ENCODE data around the gene KLHL12. TPM values are rescaled to one million over a fixed set of nuclear protein-coding genes. Genes with fewer than 3 reads are reported as not detected.
"Not testable (repeated sequence)": the region's sequence is repeated elsewhere in the genome, so short reads cannot be mapped to it uniquely, and the experiment has no call there.

KLHL12 gene
- total RNA-seq, 6 experiments from 2014 or later = 19.8 to 28.6 (median 23.5) TPM

- Mint-ChIP-seq H3K4me3 (no peak overlapping the region), H3K4me1 (ENCODE audit: low read depth) (no peaks in the 10 kb centered on the region), H3K9me3 (no peaks in the 10 kb centered on the region), H3K27ac (no peak overlapping the region), H3K36me3 (ENCODE audit: low read depth) (peaks cover 22% of the 10 kb centered on the region), H3K27me3 (ENCODE audit: insufficient read depth) (peaks cover 1% of the 10 kb centered on the region; the same call in 1 of the 2 replicates)
- DNase-seq = no peak
- TF ChIP-seq CTCF (IDR thresholded peaks at IDR 0.05) = no peak
These were observed 11.4 kb upstream of the KLHL12 start for GRCh38 chr1:202938287-202938925.

GRCh38 chr1:202936409-202936808 lies 9.4 kb upstream of the KLHL12 start:
- H3K9me3 Mint-ChIP-seq; H3K27ac Mint-ChIP-seq; H3K4me1 Mint-ChIP-seq (ENCODE audit: low read depth); DNase-seq; H3K27me3 Mint-ChIP-seq (ENCODE audit: insufficient read depth); H3K4me3 Mint-ChIP-seq: not testable (repeated sequence)
- H3K36me3 Mint-ChIP-seq (ENCODE audit: low read depth) = peaks cover 14% of the 10 kb centered on the region; the same call in 1 of the 2 replicates

GRCh38 chr1:202935844-202936243 lies 8.8 kb upstream of the KLHL12 start:
- Mint-ChIP-seq H3K9me3 (peaks cover 5% of the 10 kb centered on the region), H3K4me3 (no peak overlapping the region), H3K4me1 (ENCODE audit: low read depth) (no peaks in the 10 kb centered on the region), H3K27ac (no peak overlapping the region), H3K36me3 (ENCODE audit: low read depth) (peaks cover 8% of the 10 kb centered on the region; the same call in 1 of the 2 replicates), H3K27me3 (ENCODE audit: insufficient read depth) (peaks cover 1% of the 10 kb centered on the region; the same call in 1 of the 2 replicates)
- DNase-seq = no peak
- TF ChIP-seq CTCF (IDR thresholded peaks at IDR 0.05) = no peak

GRCh38 chr1:202934755-202935154 lies 7.7 kb upstream of the KLHL12 start:
- Mint-ChIP-seq H3K36me3 (ENCODE audit: low read depth) (0 out of 2 replicates have a peak, but pooled peaks cover 4% of the 10 kb centered on the region), H3K4me1 (ENCODE audit: low read depth) (no peaks in the 10 kb centered on the region), H3K9me3 (peaks cover 5% of the 10 kb centered on the region), H3K4me3 (no peak overlapping the region), H3K27ac (no peak overlapping the region), H3K27me3 (ENCODE audit: insufficient read depth) (peaks cover 1% of the 10 kb centered on the region)
- no peak for DNase-seq
- no peak for TF ChIP-seq CTCF (IDR thresholded peaks at IDR 0.05)

- H3K9me3 Mint-ChIP-seq = peaks cover 5% of the 10 kb centered on the region
- H3K27ac Mint-ChIP-seq = no peak overlapping the region
- H3K27me3 Mint-ChIP-seq (ENCODE audit: insufficient read depth) = peaks cover 1% of the 10 kb centered on the region
- no peak overlapping the region for H3K4me3 Mint-ChIP-seq
- DNase-seq = no peak
- 0 out of 2 replicates have a peak, but pooled peaks cover 4% of the 10 kb centered on the region for H3K36me3 Mint-ChIP-seq (ENCODE audit: low read depth)
- H3K4me1 Mint-ChIP-seq (ENCODE audit: low read depth) = no peaks in the 10 kb centered on the region
- no peak for TF ChIP-seq CTCF (IDR thresholded peaks at IDR 0.05)
These were observed 5.4 kb upstream of the KLHL12 start for GRCh38 chr1:202932476-202932875.

GRCh38 chr1:202923533-202923932 lies 3.5 kb downstream of the KLHL12 start:
- no peaks in the 10 kb centered on the region for H3K9me3 Mint-ChIP-seq
- H3K36me3 Mint-ChIP-seq (ENCODE audit: low read depth) = peaks cover 4% of the 10 kb centered on the region; the same call in 1 of the 2 replicates
- no peaks in the 10 kb centered on the region for H3K27me3 Mint-ChIP-seq (ENCODE audit: insufficient read depth)
- H3K27ac Mint-ChIP-seq = no peak overlapping the region
- no peak for DNase-seq
- peaks cover 29% of the 10 kb centered on the region for H3K4me1 Mint-ChIP-seq (ENCODE audit: low read depth)
- H3K4me3 Mint-ChIP-seq = no peak overlapping the region
- no peak for TF ChIP-seq CTCF (IDR thresholded peaks at IDR 0.05)
